SU-DHL-6 (cell line): Measurements from ENCODE around the gene TMEM187.

Experiments used
- H2AFZ ChIP-seq: fragments of 200-600 bp; sonication (generic); 2 replicates; pipeline ENCODE4 v1.6.1; 2014; ENCODE audit warnings: low read depth, mild to moderate bottlenecking, moderate library complexity, mixed read lengths, antibody characterized with exemption, low read length; ENCODE audit not compliant: severe bottlenecking
- H3F3A ChIP-seq: fragments of 200-600 bp; shearing (Covaris generic); 2 replicates; pipeline ENCODE4 v1.6.0; 2016; ENCODE audit warnings: antibody characterized with exemption, mild to moderate bottlenecking; ENCODE audit not compliant: insufficient read depth
- H3K27ac ChIP-seq: fragments of 200-600 bp; sonication (generic); 2 replicates; pipeline ENCODE4 v1.5.1; 2016; ENCODE audit warnings: low read depth, mild to moderate bottlenecking, low read length, moderate library complexity, mixed read lengths
- H3K27me3 ChIP-seq: fragments of 200-600 bp; sonication (generic), shearing (Covaris generic); 2 replicates; pipeline ENCODE4 v1.6.0; 2014; ENCODE audit warnings: mild to moderate bottlenecking, low read length
- H3K36me3 ChIP-seq: fragments of 200-600 bp; sonication (generic); 2 replicates; pipeline ENCODE4 v1.6.1; 2014; ENCODE audit warnings: mild to moderate bottlenecking, low read length, mixed read lengths
- H3K4me2 ChIP-seq: fragments of 300-600, 200-600 bp; shearing (Covaris generic), sonication (generic); 2 replicates; pipeline ENCODE4 v1.6.0; 2014; ENCODE audit warnings: low read length, low read depth, mild to moderate bottlenecking; ENCODE audit not compliant: poor library complexity, severe bottlenecking
- H3K4me3 ChIP-seq: fragments of 200-600 bp; sonication (generic); 2 replicates; pipeline ENCODE4 v1.5.1; 2014; ENCODE audit warnings: antibody characterized with exemption, low read length, mild to moderate bottlenecking, mixed read lengths; ENCODE audit not compliant: insufficient read depth, poor library complexity, severe bottlenecking
- H3K79me2 ChIP-seq: fragments of 200-600 bp; sonication (generic); 2 replicates; pipeline ENCODE4 v1.6.1; 2014; ENCODE audit warnings: mild to moderate bottlenecking, low read length, moderate library complexity; ENCODE audit not compliant: insufficient read depth
- H3K9ac ChIP-seq: fragments of 200-600 bp; sonication (generic); 2 replicates; pipeline ENCODE4 v1.7.0; 2014; ENCODE audit warnings: mild to moderate bottlenecking, low read length
- H3K9me2 ChIP-seq: fragments of 200-600 bp; sonication (generic); replicated peaks from 2 replicates; pipeline ENCODE4 v1.6.1; 2014; ENCODE audit warnings: low read length; ENCODE audit not compliant: insufficient read depth
- H3K9me3 ChIP-seq: fragments of 200-600 bp; sonication (generic); 2 replicates; pipeline ENCODE4 v1.6.1; 2014; ENCODE audit warnings: low read length, mixed read lengths; ENCODE audit not compliant: insufficient read depth
- H4K20me1 ChIP-seq: fragments of 200-600 bp; sonication (generic); 2 replicates; pipeline ENCODE4 v1.6.1; 2014; ENCODE audit warnings: low read depth, mild to moderate bottlenecking, antibody characterized with exemption, low read length, moderate library complexity, mixed read lengths
- CTCF ChIP-seq: fragments of 200-600 bp; sonication (generic); IDR thresholded peaks from one replicate; pipeline ENCODE4 v1.5.1; 2017; ENCODE audit warnings: antibody characterized with exemption, mild to moderate bottlenecking, low read length, moderate library complexity; ENCODE audit not compliant: insufficient read depth, poor library complexity, severe bottlenecking
- EZH2phosphoT487 ChIP-seq: fragments of 200-600 bp; sonication (generic), shearing (Covaris generic); conservative IDR thresholded peaks from 2 replicates; pipeline ENCODE4 v1.6.1; 2018; ENCODE audit warnings: mild to moderate bottlenecking, antibody characterized with exemption, low read length, moderate library complexity, mixed read lengths

The TMEM187 gene

GRCh38 chrX:154032653-154033052, 60.1 kb downstream of the TMEM187 start:
- no peaks in the 10 kb centered on the region for H3F3A ChIP-seq
- no peaks in the 10 kb centered on the region for H3K27me3 ChIP-seq
- H3K4me3 ChIP-seq: no peak overlapping the region
- no peaks in the 10 kb centered on the region for H4K20me1 ChIP-seq
- peaks cover 13% of the 10 kb centered on the region; the same call in 1 of the 2 replicates for H3K79me2 ChIP-seq
- H3K27ac ChIP-seq: no peak overlapping the region
- H2AFZ ChIP-seq: no peak overlapping the region
- H3K36me3 ChIP-seq: no peaks in the 10 kb centered on the region
- TF ChIP-seq EZH2phosphoT487: no peak
- no peak for TF ChIP-seq CTCF
- no peaks in the 10 kb centered on the region for H3K9me2 ChIP-seq
- no peak overlapping the region for H3K4me2 ChIP-seq
- no peak overlapping the region for H3K9ac ChIP-seq
- H3K9me3 ChIP-seq: no peaks in the 10 kb centered on the region
